Measurements from ENCODE around the gene COX20.

GRCh38 chr1:244868484-244869363 is 33.3 kb downstream of the COX20 start:
- TF ChIP-seq CTCF (IDR thresholded peaks at IDR 0.05), result no peak
- no peak for TF ChIP-seq POLR2A (IDR thresholded peaks at IDR 0.05)

Data from lower leg skin (tissue), 3 donors.